ENCODE measurements around the gene APOBEC3A.

Gene APOBEC3A

GRCh38 chr22:38938221-38938620 lies 19.2 kb upstream of the APOBEC3A start:
- Histone ChIP-seq H4K20me1 (ENCODE audit: low read depth, low read length) (no peaks in the 10 kb centered on the region), H3F3A (ENCODE audit: insufficient read depth) (no peaks in the 10 kb centered on the region), H3K9me2 (replicated peaks; ENCODE audit: insufficient read depth, low read length) (no peaks in the 10 kb centered on the region), H3K27ac (ENCODE audit: low read depth, low read length) (no peak overlapping the region), H3K27me3 (ENCODE audit: low read length) (no peaks in the 10 kb centered on the region), H3K4me3 (ENCODE audit: insufficient read depth, low read length, poor library complexity, severe bottlenecking) (no peak overlapping the region), H3K79me2 (ENCODE audit: insufficient read depth, low read length) (no peaks in the 10 kb centered on the region), H3K36me3 (ENCODE audit: low read length) (no peaks in the 10 kb centered on the region), H3K4me2 (ENCODE audit: low read depth, low read length, poor library complexity, severe bottlenecking) (no peak overlapping the region), H3K9me3 (ENCODE audit: insufficient read depth, low read length) (no peaks in the 10 kb centered on the region), H2AFZ (ENCODE audit: low read depth, low read length, severe bottlenecking) (no peak overlapping the region), H3K9ac (ENCODE audit: low read length) (no peak overlapping the region)
- TF ChIP-seq EZH2phosphoT487 (conservative IDR thresholded peaks at IDR 0.05; ENCODE audit: low read length) (no peak), CTCF (IDR thresholded peaks at IDR 0.05; ENCODE audit: insufficient read depth, low read length, poor library complexity, severe bottlenecking) (no peak)

DNA sequence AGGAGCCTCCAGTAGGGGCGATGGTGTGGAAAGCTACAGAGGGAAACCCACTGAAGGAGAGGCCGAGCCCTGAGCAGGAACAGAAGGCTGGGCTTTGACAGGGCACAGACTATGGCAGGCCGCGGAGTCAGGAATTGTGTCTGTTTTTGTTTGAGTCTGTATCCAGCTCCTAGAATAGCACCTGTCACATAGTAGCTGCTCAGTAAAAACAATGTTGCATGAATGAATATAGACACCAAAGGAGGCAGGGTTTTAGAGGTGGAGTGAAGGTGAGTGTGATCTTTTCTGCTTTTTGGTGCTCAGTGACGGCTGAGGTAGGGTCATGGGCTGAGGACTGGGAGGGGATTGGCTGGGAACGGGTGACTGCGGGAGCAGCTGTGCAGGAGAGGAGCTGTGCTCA lies 18.5 kb upstream of the APOBEC3A start:
- no peak for TF ChIP-seq CTCF (IDR thresholded peaks at IDR 0.05; ENCODE audit: insufficient read depth, low read length, poor library complexity, severe bottlenecking)
- TF ChIP-seq EZH2phosphoT487 (conservative IDR thresholded peaks at IDR 0.05; ENCODE audit: low read length): no peak
- Histone ChIP-seq H2AFZ (ENCODE audit: low read depth, low read length, severe bottlenecking) (no peak overlapping the region), H3F3A (ENCODE audit: insufficient read depth) (no peaks in the 10 kb centered on the region), H3K4me3 (ENCODE audit: insufficient read depth, low read length, poor library complexity, severe bottlenecking) (no peak overlapping the region), H3K9me2 (replicated peaks; ENCODE audit: insufficient read depth, low read length) (no peaks in the 10 kb centered on the region), H3K4me2 (ENCODE audit: low read depth, low read length, poor library complexity, severe bottlenecking) (no peak overlapping the region), H3K79me2 (ENCODE audit: insufficient read depth, low read length) (no peaks in the 10 kb centered on the region), H3K36me3 (ENCODE audit: low read length) (no peaks in the 10 kb centered on the region), H3K9ac (ENCODE audit: low read length) (no peak overlapping the region), H3K27ac (ENCODE audit: low read depth, low read length) (no peak overlapping the region), H3K9me3 (ENCODE audit: insufficient read depth, low read length) (no peaks in the 10 kb centered on the region), H4K20me1 (ENCODE audit: low read depth, low read length) (no peaks in the 10 kb centered on the region), H3K27me3 (ENCODE audit: low read length) (no peaks in the 10 kb centered on the region)

DNA sequence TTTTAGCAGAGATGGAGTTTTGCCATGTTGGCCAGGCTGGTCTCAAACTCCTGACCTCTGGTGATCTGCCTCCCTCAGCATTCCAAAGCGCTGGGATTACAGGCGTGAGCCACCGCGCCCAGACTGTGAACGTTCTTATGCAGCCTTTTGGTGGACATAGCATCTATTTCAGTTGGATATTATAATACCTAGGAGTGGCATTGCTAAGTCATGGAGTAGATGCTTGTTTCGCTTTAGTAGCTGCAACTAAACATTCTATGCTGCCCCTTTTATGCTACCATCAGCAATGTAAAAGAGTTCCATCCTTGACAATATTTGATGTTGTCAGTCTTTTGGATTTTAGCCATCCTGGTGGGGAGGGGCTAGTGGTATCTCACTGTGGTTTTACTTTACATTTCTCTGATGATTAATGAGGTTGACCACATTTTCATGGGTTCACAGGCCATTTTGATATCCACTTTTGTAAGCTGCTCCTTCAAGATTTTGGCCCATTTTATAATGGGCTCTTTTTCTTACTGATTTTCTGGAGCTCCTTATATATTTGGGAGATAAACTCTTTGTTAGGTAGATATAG lies 16.5 kb upstream of the APOBEC3A start:
- H3K4me2 ChIP-seq (ENCODE audit: low read depth, low read length, poor library complexity, severe bottlenecking): no peak overlapping the region
- H3K36me3 ChIP-seq (ENCODE audit: low read length): no peaks in the 10 kb centered on the region
- no peak for TF ChIP-seq EZH2phosphoT487 (conservative IDR thresholded peaks at IDR 0.05; ENCODE audit: low read length)
- TF ChIP-seq CTCF (IDR thresholded peaks at IDR 0.05; ENCODE audit: insufficient read depth, low read length, poor library complexity, severe bottlenecking): no peak
- H3K79me2 ChIP-seq (ENCODE audit: insufficient read depth, low read length): no peaks in the 10 kb centered on the region
- no peaks in the 10 kb centered on the region for H3F3A ChIP-seq (ENCODE audit: insufficient read depth)
- H2AFZ ChIP-seq (ENCODE audit: low read depth, low read length, severe bottlenecking): no peak overlapping the region
- H4K20me1 ChIP-seq (ENCODE audit: low read depth, low read length): no peaks in the 10 kb centered on the region
- H3K9me2 ChIP-seq (replicated peaks; ENCODE audit: insufficient read depth, low read length): no peaks in the 10 kb centered on the region
- H3K9ac ChIP-seq (ENCODE audit: low read length): no peak overlapping the region
- no peak overlapping the region for H3K27ac ChIP-seq (ENCODE audit: low read depth, low read length)
- no peak overlapping the region for H3K4me3 ChIP-seq (ENCODE audit: insufficient read depth, low read length, poor library complexity, severe bottlenecking)
- H3K9me3 ChIP-seq (ENCODE audit: insufficient read depth, low read length): no peaks in the 10 kb centered on the region
- H3K27me3 ChIP-seq (ENCODE audit: low read length): no peaks in the 10 kb centered on the region
